CD4-positive, alpha-beta T cell treated with Interferon gamma for 1 hour (primary cell): ENCODE results near the gene PRKAG3.

Source experiments
- DNase-seq: peaks from one replicate; pipeline ENCODE4 v3.0.0-alpha.2; 2020

The PRKAG3 gene

DNA sequence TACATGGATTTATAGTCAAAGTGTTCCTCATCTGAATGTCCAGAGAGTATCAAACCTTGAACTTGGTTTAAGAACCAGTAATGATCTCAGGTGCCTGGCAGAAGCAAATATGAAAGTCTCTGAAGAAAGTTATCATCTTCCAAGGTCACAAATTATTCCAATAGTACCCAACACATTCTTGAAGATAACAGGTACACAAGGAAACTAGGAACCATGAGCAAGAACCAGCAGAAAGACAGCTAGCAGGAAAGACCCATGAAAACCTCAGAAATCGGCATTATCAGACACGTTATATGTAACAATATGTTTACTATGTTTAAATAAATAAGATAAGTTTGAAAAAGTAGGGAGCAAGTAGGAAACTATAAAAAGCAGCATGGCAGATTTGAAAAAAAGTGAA, 5.9 kb upstream of the PRKAG3 start:
- DNase-seq, result no peak

DNA sequence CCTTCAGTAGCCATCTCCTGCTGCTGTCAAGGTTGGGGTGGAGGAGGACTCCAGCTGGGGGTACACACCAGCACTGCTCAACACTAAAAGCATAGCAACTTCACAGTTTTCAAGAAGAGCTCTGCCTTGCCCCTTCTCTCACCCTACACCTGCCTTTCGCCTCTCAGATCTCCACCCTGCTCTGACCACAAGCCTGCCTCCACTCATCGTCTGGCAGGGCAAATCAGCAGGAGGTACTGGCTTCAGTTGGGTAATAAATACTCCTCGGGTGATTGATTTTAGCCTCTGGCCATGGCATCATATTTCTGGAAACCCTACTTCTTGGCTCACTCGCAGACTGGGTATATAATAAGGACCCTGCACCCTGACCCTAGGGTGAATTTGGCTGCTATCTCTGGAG, 3.1 kb upstream of the PRKAG3 start:
- DNase-seq, result no peak

DNA sequence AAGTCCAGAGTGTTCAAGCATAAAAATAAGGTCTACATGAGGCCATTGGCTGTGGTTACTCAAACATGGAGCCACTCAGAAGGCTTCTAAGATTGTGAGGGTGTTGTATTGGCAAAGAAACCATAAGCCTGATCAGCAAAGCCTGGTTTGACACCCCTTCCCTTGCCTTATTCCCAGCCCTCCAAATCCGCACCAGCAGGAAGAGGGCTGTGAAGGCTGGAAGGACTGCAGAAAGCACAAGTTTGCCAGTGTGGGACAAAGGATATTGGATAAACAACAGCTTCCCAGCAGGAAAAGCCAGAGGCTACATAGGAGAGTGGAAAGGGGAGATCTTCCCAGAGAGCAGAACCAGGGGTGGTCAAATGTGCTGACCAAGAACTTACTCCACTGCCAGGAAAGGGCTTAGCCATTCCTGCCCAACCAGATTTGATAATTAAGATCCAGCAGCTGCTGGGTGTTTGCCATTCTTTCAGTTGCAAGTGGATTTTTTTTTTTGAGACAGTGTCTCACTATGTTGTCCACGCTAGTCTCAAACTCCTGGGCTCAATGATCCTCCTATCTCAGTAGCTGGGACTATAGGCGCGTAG, 1.5 kb upstream of the PRKAG3 start:
- DNase-seq, result no peak

DNA sequence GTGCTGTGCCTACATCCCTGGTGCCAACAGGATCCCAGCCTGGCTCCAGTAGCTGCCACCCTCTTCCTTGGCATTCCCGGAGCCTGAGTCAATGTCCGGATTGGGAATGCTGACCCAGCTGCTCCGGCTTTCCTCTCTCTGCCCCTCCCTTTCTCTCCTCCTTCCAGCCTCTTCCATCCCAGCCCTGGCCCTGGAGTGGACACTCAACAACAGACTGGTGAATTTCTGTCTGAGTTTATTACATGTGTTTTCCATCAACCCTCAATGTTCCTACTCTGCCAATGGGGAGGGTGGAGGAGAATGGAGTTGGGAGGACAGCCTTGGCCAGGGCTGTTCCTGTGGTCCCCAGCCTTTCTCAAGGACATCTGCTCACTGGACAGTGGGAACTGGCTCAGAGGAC, 917 bp upstream of the PRKAG3 start:
- no peak for DNase-seq

DNA sequence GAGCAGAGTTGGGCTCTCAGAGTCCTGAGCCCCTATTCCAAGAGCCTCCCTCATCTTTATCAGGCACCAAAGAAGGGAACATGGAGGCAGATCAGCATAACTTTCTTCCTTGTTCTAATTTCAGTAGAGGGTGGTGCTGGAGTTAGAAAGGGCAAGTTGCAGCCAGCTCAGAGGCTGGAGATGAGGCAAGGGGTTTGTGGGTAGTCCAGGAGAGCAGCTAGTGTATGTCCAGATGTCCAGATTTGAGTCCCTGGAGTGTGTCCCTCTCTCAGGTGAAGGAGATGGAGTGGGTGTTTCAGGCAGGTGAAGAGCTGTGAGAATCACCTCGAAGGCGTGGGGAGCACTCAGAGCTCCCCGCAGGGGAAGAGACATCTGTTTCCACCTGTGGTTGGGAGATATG, 478 bp upstream of the PRKAG3 start:
- no peak for DNase-seq

DNA sequence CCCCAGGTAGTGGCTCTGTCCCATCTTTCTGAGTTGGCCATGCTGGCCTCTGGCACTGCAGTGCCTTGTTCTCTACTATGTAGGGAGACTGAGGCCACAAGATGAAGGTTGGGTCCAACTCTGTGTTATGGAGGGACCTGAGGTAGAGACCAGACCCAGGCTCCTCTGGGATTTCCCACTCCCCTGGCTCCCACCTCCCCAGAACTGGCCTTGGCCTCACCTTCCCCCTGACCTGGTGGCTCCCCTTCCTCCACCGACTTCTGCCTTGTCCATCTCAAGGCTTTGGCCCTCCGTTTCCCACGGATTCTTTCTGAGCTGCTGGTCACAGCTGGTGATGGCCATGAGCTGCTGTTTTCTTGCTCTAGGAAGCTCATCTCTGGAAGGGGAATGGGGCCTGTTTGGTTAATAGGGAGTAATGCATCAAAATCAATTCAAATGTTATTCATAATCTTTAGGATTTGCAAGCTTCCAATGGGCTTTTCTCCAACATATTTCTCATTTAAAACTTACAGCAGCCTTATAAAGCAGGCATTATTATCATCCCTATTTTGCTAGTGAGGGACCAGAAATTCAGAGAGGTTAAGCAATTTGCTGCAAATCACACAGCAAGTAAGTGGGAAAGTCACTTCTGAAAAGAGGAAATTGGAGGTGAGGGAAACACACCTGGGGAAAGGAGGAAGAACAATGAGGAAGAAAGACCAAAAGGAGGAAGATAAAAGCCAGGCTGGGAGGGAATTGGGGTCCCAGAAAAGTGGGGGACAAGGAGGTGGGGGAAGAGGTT, 887 bp downstream of the PRKAG3 start:
- no peak for DNase-seq

DNA sequence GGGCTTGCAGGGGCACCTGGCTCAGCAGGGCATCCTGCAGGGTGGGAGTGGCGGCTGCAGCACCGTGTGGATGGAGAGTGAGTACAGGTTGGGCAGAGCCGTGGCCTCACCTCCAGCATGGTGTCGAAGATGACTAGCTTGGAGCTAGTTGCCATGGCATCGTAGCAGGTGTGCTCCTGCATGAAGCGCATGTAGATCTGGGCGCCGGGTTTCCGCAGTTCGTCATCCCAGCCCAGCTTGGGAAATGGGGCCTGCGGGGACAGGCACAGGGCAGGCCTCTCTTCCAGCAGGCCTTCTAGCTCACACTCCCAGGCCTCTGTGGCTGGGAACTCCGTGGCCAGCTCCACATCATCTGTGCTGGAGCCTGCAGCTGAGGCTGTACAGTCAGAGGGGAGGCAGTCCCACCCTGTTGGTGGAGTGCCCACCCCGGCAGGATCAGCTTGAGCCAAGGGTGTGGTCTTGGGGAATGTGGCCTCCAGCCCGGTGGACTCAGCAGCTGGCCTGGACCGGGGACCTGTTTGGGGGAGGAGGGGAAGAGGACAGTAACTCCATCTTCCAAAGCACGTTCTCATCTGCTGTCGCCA, 1.6 kb downstream of the PRKAG3 start:
- no peak for DNase-seq

DNA sequence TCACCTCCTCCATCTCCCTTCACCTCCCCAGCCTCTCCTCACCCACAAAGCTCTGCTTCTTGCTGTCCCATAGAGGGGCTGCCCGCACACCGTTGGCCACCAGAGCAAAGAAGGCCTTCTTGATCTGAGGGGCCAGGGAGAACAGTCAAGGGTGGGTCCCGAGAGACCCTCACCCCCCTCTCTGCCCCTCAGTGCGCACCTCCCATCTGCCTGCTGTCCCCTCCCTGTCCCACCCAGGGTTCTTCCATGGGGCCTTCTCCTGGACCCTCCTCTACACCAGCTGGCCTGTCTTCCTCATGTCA, 3.2 kb downstream of the PRKAG3 start:
- DNase-seq, result no peak

DNA sequence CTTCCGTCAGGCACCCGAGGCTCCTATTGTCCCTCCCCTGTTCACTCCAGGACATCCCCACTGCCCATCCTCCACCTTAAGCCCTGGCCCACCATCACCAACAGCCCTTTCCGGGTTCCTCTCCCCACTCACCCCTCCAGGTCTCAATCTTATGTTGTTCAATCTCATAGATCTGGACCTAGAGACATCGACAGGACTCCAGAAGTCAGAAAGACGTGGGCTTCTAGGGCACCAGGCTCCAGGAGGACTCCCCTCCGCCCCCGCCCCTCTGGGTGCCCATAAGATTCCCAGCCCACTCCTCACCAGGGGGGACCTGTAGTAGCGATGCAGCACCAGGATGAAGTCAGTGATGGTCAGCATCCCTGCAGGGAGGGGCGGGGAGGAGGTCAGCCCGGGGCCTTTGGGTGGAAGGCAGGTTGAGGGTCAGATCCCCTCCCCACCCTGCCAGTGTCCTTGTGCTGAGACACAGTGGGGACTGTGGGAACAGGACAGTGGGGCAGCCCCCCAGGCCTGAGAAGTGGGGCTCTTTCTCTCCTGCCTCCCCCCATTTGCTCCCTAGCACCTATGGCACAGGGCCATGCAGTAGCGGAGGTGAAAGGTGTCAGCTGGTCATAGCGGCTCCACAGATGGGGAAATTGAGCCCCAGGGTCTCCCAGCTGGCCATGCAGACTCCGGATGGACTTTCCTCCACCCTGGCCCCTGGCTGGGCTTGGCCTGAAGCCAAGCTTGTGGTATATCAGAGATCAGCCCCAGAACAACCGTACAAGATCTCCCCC, 3.7 kb downstream of the PRKAG3 start:
- no peak for DNase-seq

DNA sequence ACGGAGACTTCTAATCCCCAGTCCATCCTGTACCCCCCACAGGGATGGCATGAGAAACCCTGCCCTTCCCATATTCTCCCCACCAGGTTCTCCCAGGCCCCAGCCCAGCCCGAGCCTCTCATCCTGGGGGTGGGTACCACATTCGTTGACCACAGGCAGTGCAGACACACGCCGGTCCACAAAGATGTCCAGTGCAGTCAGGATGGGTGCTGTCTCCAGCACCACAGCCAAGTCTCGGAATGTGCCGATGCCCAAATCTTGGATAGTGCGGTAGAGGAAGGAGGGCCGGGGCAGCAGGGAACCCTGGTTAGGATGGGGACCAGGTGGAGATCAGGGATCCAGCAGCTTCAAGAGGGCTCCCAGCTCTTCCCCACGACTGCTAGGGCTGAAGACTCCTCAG, 4.8 kb downstream of the PRKAG3 start:
- DNase-seq, result no peak

DNA sequence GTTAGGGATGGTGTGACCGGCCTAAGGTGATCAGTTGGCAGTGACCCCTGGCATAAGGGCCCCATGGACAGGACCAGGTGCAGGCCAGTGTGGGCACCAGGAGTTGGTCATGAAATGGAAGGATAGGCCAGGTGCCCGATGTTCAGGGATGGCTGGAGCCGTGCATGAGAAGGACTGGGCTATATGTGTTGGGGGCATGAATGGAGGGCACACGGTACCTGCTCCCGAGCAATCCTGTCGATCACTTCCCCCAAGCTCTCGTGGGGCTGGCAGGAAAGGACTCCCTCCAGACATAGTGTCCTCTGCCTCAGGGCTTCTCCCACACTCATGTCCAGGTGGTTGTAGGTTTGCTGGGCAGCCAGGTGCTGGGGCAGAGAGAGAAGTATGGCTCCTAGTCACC, 7.6 kb downstream of the PRKAG3 start:
- no peak for DNase-seq

DNA sequence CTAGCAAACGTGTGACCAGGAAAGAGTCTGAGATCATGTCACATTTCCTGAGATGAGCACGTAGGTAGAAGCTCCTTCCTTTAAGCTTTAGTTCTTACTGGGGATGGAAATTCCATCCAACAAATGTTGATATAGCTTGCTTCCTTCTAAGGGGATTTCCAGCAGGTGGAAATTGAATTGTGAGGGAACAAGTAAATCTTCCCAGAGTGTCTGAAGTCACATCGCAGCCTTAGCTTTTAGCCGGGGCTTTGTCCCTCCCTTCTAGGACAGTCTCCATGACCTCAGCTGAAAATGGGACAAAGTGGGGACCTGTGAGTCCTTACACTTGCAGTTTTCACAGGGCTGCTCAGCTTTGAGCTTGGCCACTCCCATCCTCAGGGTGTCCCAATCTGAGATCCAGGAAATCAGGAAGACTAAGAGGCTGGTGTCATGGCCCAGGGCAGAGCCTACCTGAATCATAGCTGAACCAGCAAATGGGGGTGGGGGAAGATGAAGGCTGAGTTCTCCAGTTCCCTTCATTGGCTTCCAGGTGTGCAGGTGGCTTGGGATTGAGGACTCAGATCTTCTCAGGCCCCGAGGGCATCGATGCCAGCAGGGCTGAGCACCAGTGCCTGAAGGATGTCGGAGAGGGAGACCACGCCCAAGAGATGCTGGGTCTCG, 8.3 kb downstream of the PRKAG3 start:
- no peak for DNase-seq

DNA sequence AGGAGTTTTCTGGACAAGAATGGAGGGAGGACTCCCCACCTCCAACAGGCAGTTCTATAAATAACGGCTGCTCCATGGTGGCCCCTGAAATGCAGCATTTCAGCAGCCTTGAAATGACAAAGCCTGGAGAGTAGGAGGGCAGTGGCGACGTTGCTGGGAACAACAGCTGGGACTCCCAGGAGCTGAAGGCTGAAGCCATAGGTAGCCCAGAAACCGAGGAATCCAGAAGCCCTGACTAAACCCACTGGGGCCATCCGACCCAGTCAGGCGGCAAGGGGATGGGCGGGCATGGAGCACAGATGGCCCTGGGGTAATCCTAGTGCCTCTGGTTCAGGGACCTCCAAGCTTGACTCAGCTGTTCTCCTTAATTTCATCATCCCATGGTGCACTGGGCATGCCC, 9.0 kb downstream of the PRKAG3 start:
- DNase-seq, result no peak

DNA sequence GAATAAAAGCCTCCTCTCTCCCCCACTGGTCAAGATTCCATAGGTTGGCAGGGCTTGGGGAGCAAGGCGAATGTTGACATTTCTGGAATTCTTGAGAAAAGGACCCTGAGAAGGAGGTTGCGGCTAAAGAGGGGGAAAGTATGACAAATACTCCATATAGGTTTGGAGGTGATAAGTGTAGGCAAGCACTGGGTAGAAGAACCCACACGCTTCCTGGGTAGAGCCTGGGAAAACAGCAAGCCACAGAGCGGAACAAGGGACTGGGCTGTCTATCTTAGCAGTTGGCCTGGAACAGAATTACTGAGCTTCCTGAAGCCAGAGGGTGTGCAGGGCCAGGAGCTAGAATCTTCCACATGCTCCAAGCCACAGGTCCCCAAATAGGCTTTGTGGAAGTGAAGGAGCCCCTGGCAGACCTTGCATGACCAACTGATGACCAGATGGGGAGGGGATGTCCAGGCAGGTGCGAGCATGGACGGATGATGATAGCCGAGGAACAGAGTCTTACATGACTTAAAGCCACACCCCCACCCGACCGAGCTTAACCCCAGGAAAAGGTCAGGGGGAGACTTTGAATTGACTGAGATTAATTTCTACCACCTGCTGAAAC, 9.9 kb downstream of the PRKAG3 start:
- no peak for DNase-seq

DNA sequence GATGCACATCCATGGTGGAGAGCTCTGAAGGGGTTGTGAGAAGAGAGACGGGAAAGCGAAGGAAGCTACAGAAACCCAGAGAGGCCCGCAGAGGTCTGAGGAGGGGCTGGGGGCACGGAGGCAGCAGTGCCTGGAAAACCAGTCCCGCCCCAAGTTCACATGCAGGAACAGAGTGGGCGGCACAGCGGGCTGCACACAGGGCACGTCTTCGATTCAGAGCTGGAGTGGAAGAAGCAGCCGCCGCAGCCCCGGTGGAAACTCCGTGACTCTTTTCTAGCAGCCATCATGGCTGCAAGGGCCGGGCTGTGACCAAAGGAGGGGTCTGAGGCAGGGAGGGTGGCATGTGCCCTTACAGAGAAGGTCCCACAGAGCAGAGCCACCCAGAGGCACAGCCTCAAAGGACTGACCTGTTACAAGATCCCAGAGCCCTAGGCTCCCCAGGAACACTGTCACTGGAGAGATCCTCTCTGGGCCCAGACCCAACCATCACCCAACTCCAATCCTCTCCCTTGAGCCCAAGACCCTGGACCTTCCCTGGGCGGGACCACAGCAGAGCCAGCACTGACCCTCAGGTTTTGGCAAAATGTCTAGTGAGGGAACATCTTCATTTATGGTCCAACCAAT, 10.7 kb downstream of the PRKAG3 start:
- DNase-seq, result no peak

DNA sequence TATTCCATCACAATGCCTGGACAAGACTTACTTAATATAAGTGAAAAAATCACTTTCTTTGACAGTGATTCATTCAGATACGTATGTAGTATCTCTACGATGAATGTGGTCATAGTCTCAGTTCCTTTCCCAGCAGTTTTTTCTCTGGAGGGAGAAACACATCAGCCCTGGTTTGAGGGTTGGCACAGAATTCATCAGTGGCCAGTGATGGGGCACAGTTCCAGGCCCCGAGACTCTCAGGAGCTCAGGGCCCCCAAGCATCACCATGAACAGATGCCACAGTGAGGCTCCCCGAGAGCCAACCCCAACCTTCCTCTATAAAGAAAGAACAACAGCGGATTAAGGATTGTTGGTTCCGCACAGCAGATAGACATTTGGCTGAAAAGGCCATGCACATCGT, 12.5 kb downstream of the PRKAG3 start:
- DNase-seq, result no peak

DNA sequence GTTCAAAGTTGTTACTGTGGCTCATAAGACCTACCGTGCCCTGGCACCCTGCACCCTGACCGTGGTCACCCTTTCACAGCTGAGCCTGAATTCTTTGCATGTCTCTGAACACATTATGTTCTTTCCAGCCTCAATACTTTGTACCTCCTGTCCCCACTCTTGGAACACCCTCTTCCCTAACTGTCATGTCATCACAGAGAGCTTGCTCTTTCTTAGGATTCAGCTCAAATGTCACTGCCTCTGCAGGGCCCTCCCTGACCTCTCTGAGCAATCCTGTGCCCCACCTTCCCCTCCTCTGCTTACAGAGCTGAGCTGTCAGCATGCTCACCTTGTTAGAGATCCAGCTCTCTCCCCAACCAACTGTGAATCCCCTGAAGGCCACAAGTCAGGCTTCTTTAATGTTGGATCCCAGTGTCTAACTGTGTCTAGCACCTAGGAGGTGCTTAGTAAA, 15.0 kb downstream of the PRKAG3 start:
- DNase-seq, result no peak

DNA sequence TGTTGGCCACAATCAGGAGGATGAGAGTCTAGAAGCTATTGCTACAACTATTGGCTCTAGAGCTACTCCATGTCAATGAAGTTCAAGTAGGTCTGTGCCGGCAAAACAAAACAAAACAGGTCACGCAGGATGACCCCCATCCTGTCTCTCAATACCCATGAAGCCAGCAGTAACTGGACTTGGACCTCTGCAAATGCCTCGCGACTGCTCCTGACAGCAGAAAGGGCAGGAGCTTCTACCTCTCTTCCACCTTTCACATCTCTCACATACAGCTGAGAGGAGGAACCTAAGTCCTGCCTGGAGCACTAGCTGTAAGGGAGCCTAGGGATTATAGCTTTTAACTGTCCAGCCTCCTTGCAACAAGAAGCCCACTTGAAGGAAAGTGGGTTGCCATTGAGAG, 16.0 kb downstream of the PRKAG3 start:
- DNase-seq, result no peak

DNA sequence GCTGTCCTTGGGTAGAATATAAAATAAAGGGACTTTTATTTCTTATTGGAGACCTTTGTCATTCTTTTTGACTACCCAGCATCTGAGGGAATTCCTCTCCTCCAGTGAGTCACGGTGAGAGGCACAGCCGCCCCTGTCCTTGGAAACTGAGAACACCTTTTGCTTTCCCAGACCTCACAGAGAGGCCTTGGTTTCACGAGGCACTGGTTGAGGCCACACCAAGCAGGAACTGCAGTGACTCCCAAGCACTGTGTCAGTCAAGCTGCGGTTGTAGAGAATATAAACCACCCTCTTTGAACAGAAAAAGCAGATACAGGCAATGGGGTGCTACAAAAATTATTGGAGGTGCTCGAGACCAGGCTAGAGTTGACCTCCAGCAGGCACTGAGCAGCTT, 16.4 kb downstream of the PRKAG3 start:
- DNase-seq, result no peak

DNA sequence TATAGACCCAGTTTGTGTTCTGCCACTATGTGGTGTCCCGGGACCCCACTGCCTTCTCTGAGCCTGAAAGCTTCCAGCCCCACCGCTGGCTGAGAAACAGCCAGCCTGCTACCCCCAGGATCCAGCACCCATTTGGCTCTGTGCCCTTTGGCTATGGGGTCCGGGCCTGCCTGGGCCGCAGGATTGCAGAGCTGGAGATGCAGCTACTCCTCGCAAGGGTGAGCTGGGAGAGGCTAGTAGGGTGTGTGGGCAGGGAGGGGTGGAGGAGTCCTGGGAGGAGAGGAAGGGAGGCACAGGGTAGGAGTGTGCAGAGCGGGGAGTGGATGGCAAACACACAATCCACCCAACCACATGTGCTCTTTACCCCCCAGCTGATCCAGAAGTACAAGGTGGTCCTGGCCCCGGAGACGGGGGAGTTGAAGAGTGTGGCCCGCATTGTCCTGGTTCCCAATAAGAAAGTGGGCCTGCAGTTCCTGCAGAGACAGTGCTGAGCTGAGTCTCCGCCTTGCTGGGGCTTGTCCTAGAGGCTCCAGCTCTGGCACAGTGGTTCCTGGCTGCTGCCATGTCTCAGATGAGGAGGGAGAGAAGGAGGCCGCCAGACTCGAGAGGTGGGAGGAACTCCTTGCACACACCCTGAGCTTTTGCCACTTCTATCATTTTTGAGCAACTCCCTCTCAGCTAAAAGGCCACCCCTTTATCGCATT, 16.9 kb downstream of the PRKAG3 start:
- DNase-seq, result no peak

DNA sequence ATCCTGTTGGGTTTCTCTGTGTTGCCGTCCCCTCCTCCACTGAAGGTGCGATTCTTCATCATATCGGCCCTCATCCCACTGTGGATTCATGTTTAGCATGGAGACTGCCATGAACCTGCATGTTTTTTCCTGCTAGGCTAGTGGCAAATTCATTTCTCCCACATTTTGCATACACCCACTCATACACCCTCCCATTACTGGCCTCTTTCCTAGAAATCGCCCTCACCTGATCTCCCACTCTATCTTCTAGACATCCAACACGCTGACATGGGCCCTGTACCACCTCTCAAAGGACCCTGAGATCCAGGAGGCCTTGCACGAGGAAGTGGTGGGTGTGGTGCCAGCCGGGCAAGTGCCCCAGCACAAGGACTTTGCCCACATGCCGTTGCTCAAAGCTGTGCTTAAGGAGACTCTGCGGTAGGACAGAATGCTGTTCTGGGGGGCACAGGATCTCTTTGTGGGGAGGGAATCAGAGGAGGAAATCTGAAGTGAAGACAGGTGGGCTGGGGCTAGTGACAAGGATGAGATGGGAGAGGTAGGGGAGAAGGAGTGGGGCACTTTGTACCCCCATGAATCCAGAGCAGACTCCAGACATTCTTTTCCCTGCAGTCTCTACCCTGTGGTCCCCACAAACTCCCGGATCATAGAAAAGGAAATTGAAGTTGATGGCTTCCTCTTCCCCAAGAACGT, 17.7 kb downstream of the PRKAG3 start:
- no peak for DNase-seq
